ENCODE results near the gene OLFM3.

The OLFM3 gene

DNA sequence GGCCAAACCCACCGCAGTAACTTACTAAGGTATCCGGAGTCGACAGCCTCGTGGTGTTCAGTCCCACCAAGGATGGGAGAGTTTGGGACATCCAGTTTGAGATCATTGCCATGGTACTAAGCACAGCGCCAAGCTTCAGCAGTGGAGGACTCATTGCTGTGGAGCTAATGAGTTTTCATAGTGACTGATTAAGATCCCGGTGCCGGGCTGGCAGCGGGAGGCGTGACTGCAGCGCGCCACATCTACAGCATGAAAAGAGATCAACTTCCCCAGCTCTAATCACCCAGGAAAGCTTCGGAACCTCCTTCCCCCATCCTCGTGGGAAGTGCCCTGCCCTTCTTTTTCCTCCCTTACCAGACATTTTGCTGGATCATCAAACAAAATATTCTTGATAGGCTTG, 149.9 kb downstream of the OLFM3 start:
- no peak for DNase-seq

DNA sequence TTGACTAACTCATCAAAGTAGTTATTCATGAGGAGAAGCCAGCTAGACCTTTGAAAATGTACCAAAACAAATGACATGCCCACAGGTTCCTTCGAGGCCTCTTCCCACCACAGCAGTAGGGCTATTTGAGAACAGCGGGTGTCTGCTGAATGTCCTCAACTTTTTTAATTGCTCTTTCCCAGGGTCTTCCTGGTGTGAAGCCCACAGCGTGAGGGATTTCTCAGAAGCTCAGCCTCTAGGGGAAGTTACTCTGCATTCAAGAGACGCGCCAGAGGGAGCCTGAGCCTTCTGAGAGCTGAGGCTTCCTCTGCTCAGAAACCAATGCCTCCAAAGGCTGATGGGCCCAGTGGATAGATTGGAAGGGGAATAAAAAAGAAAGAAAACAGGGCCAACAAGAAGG, 153.6 kb downstream of the OLFM3 start:
- DNase-seq, result no peak

- no peak for DNase-seq
Observed at GRCh38 chr1:101841824-101842223, 154.9 kb downstream of the OLFM3 start.

GRCh38 chr1:101835988-101836387, 160.7 kb downstream of the OLFM3 start:
- no peak for DNase-seq

GRCh38 chr1:101833312-101833711, 163.4 kb downstream of the OLFM3 start:
- DNase-seq, result no peak

GRCh38 chr1:101826416-101826815, 170.3 kb downstream of the OLFM3 start:
- DNase-seq, result no peak

- DNase-seq, result peak; percentile 33
Observed at GRCh38 chr1:101820071-101820470, 176.7 kb downstream of the OLFM3 start.

DNA sequence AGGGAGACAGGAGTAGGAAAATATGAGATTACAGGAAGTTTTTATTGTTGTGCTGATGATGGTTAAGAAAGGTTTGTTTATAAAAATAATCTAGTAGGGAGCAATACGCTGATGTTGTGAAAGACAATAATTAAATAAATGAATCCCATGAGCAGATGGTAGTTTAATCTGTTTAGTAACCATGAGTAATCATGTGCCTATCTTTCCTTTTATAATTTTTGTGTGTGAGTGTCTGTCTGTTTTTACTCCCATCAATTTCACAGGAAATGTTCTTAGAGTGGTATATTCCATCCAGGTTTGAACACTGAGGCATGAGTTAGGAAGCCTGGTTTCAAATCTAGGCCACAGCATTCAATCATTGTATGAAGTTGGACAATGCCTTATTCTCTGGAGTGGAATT, 180.5 kb downstream of the OLFM3 start:
- DNase-seq, result no peak

- DNase-seq, result no peak
Observed at GRCh38 chr1:101798417-101798816, 198.3 kb downstream of the OLFM3 start.

DNA sequence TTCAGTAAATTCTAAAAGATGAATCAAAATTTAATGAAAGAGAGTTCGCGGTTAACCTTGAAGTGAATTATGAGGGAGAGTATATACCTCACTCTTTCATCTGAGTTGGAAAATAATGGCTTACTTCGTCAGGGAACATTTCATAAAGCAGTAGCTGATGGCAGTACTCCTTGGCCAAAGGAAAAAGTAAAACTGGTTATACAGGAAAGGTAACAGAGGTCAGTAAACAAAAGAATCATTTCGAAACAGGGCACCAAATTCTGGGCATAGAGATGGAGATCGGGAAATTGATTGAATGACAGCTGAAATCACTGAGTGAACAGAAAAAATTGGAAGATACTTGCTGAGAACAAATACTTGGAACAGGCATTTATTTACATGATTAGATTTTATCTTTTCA, 199.0 kb downstream of the OLFM3 start:
- DNase-seq, result no peak

DNA sequence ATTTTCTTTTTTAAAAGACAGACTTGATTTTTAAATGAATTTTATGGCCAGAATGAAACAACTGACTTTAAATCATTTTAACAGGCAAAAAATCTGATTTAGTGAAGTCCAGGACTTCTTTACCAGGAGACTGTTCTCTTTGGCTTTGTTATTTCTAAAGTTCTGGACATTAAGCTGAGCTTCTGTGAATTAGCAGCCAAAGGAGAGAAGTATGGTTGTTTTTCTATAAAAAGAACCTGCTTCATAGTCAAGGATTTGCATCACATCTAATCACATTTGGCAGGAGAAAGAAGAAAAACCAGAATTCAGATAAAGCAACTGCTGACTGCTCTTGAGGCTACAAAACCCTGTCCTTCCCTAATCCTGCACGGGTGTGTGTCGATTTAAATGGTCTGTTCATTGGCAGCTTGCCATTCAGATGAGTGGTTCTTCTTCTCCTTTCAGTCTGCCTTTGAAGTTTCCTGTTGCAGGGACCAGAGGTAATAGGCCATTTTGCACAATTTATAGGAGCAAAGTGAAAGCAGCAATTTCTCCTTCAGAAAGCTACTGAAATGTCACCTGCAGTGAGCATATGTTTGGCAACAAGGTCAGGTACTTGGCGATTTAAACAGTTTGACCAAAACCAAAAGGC, 215.4 kb downstream of the OLFM3 start:
- DNase-seq, result peak; percentile 52

GRCh38 chr1:101769520-101769919, 227.2 kb downstream of the OLFM3 start:
- no peak for DNase-seq

GRCh38 chr1:101757985-101758384, 238.7 kb downstream of the OLFM3 start:
- no peak for DNase-seq

DNA sequence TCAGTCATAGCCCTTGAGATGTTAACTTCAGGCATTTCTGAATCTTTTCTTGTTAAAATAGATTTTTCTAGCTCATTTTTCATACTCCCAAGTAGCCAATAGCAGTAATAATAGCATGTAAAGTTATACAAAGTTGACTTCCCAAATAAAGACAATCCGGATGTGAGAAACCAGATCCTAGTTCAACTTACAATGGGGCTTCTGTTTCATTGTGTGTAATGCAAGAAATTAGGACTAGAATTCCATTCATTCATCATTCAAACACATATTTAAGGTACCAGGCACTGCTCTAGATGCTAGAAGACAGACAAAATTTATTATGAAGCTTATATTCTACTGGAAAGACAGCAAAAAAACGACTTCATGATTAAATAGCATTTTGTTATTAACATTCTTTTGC, 240.3 kb downstream of the OLFM3 start:
- no peak for DNase-seq

Measured in NCI-H1417 treated with DMSO at 0.1 percent for 48 hours (cell line).